Hepatic stellate cell (primary cell): ENCODE results near the gene TRIM28.

ENCODE experiments used
- DNase-seq: peaks from one replicate; pipeline ENCODE4 v3.0.0; 2011; ENCODE audit warnings: low spot score

The TRIM28 gene

GRCh38 chr19:58579473-58580142 is 35.7 kb downstream of the TRIM28 start:
- no peak for DNase-seq

- DNase-seq = peak; percentile 82
Measured at GRCh38 chr19:58581227-58582141, 37.6 kb downstream of the TRIM28 start.

DNA sequence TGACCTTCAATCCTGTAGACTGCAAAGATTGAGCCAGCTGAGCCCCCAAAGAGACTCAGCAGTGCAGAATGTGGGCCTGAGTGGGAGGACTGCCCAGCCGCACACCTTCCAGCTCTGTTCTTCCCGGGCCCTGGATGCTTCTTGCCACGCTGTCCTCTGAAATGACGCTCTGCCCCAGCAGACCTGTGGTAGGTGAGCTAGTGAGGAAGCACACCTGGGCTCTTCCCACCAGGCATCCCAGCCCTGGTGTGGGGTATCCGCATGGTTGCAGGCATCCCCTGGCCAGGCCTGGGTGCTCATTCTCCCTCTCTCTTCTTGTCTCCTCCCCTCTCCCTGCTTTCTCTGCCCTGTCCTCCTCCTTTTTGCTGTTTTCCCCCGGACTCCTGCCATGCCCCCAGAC is 39.1 kb downstream of the TRIM28 start:
- no peak for DNase-seq

GRCh38 chr19:58584498-58585441 is 40.9 kb downstream of the TRIM28 start:
- DNase-seq = no peak

- no peak for DNase-seq
Measured at GRCh38 chr19:58585442-58586132, 41.7 kb downstream of the TRIM28 start.

DNA sequence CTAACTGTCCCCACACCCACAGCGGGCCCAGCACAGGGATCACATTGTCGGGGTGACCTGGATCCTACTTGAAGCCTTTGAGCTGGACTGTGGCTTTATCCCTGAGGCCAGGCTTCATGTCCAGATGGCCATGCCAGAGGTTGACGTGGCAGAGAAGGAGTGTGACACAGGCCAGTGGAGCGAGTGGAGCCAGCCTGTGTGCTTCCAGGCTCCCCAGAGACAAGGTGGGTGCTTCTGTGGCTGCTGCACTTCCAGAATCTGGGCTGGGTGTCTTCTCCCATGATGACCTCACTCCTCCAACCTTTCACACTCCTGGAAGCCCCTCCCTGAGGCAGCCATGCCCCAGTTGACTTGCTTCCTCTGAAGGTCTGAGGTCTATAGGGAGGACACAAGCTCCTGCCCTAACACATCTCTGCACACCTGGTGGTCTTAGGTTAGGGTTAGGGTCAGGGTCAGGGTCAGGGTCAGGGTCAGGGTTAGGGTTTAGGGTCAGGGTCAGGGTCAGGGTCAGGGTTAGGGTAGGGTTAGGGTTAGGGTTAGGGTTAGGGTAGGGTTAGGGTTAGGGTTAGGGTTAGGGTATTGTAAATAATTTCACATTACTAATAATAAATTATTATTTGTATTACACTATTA is 42.4 kb downstream of the TRIM28 start:
- no peak for DNase-seq
